Left renal pelvis (tissue), 4 donors: ENCODE results near the gene GJC1. TPM values are rescaled to one million over a fixed set of nuclear protein-coding genes. Genes with fewer than 3 reads are reported as not detected.

Experiments
- polyA plus RNA-seq, 4 donors: library from polyadenylated mRNA; unstranded; fragments of 120-200 nt; gene quantifications; one replicate each; pipeline ENCODE4 v1.2.1, GENCODE V29; 2013; ENCODE audit not compliant: insufficient read length in 4 of 4

GJC1 gene
- polyA plus RNA-seq, 4 donors = 23.7 to 32.4 (median 25.0) TPM

Other genes with a start within 250 kb of the GJC1 start
- gene MEIOC, start 173.8 kb downstream of the GJC1 start, polyA plus RNA-seq = 1 to 10 TPM in 3 of 4 donors, under 1 TPM in 1; 1.00 to 2.9 (median 1.9) TPM
- gene CCDC43, start 140.5 kb downstream of the GJC1 start, polyA plus RNA-seq = 10 to 100 TPM; 21.4 to 37.5 (median 34.8) TPM
- 10 to 100 TPM in 2 of 4 donors, 1 to 10 TPM in 2; 7.8 to 21.8 (median 11.6) TPM for gene DBF4B, start 121.6 kb downstream of the GJC1 start, polyA plus RNA-seq
- gene ADAM11, start 71.3 kb downstream of the GJC1 start, polyA plus RNA-seq = 1 to 10 TPM; 1.6 to 5.3 (median 3.5) TPM
- 1 to 10 TPM; 1.1 to 2.1 (median 1.2) TPM for gene HIGD1B, start 17.6 kb upstream of the GJC1 start, polyA plus RNA-seq
- gene EFTUD2, start 69.2 kb upstream of the GJC1 start, polyA plus RNA-seq = 100 to 1,000 TPM in 3 of 4 donors, 10 to 100 TPM in 1; 79.4 to 119 (median 110) TPM
- 1 to 10 TPM in 1 of 4 donors, under 1 TPM in 3; 0.35 to 1.3 (median 0.67) TPM for gene GFAP, start 85.2 kb upstream of the GJC1 start, polyA plus RNA-seq
- 10 to 100 TPM in 3 of 4 donors, 1 to 10 TPM in 1; 9.9 to 18.8 (median 12.4) TPM for gene KIF18B, start 117.5 kb upstream of the GJC1 start, polyA plus RNA-seq
- gene C1QL1, start 138.0 kb upstream of the GJC1 start, polyA plus RNA-seq = 1 to 10 TPM; 1.7 to 3.6 (median 2.2) TPM
- gene DCAKD, start 221.3 kb upstream of the GJC1 start, polyA plus RNA-seq = 10 to 100 TPM; 42.4 to 58.4 (median 53.4) TPM
- 10 to 100 TPM; 53.6 to 83.3 (median 65.3) TPM for gene NMT1, start 231.0 kb upstream of the GJC1 start, polyA plus RNA-seq